GM12878 (cell line): Measurements from ENCODE around the gene CAMK2N2. TPM values are rescaled to one million over a fixed set of nuclear protein-coding genes. Genes with fewer than 3 reads are reported as not detected.

Source experiments
- ATAC-seq: fragments of 200-7000 bp; cut with Tn5 transposase; 3 replicates; pipeline ENCODE4 v1.9.1; 2020; ENCODE audit warnings: mild to moderate bottlenecking, moderate library complexity
- BruUV-seq: library from RNA; stranded (reverse); fragments of 400-500 nt; replicated peaks from 2 replicates; lab custom pipeline; 2021; lab: Mats Ljungman, UMichigan
- CTCF ChIA-PET: fragments of 300-600 bp; sonication (Branson Sonifier 250); formaldehyde crosslinking; extraction: SDS; loops from one replicate; lab custom pipeline; 2021; ENCODE audit warnings: inconsistent platforms; lab: Yijun Ruan, JAX
- POLR2A ChIA-PET: fragments of 350-600 bp; formaldehyde crosslinking; extraction: SDS; loops from one replicate; lab custom pipeline; 2021; ENCODE audit warnings: inconsistent platforms; lab: Charles Lee
- RAD21 ChIA-PET: fragments of 300-600 bp; sonication (Branson Sonifier 250); formaldehyde crosslinking; loops from one replicate; lab custom pipeline; 2023; ENCODE audit warnings: antibody characterized with exemption; ENCODE audit not compliant: unreplicated experiment; lab: Charles Lee
- SMC1A ChIA-PET: fragments of 300-600 bp; sonication (Branson Sonifier 250); formaldehyde crosslinking; loops from one replicate; lab custom pipeline; 2023; ENCODE audit not compliant: unreplicated experiment, uncharacterized antibody; lab: Charles Lee
- DNase-seq: peaks from one replicate; pipeline ENCODE4 v3.0.0-alpha.2; 2011; ENCODE audit warnings: low read depth, low spot score
- FAIRE-seq: peaks from 3 replicates; lab custom pipeline; 2011; peaks lifted over from hg19 to GRCh38; lab: Jason Lieb, UNC
- H2AFZ ChIP-seq: 2 replicates; pipeline ENCODE4 v1.6.0; 2011; ENCODE audit warnings: low read depth, low read length, control low read depth; ENCODE audit not compliant: control insufficient read depth
- H3K27ac ChIP-seq: 2 replicates; pipeline ENCODE4 v1.5.1; 2011; ENCODE audit warnings: control low read depth; ENCODE audit not compliant: control insufficient read depth, insufficient read depth
- H3K27me3 ChIP-seq, 2 experiments: replicated peaks in 1 of 2; 2 replicates each; pipeline versions ENCODE4 v1.6.0 to v1.6.1; 2011; ENCODE audit warnings: low read length in 1 of 2; ENCODE audit not compliant: control insufficient read depth in 2 of 2, insufficient read depth in 2 of 2
- H3K36me3 ChIP-seq, 2 experiments: 2 replicates each; pipeline ENCODE4 v1.5.1; 2011; ENCODE audit warnings: low read length in 1 of 2; ENCODE audit not compliant: control insufficient read depth in 2 of 2, insufficient read depth in 2 of 2
- H3K4me1 ChIP-seq: 2 replicates; pipeline ENCODE4 v1.6.1; 2011; ENCODE audit warnings: mild to moderate bottlenecking, low read length, moderate library complexity, mixed read lengths; ENCODE audit not compliant: control insufficient read depth, insufficient read depth
- H3K4me2 ChIP-seq: 2 replicates; pipeline ENCODE4 v1.6.0; 2011; ENCODE audit warnings: control low read depth; ENCODE audit not compliant: control insufficient read depth, insufficient read depth
- H3K4me3 ChIP-seq: fragments of 200-600 bp; sonication (generic); 2 replicates; pipeline ENCODE4 v1.5.1; 2016
- H3K79me2 ChIP-seq: 2 replicates; pipeline ENCODE4 v1.6.0; 2011; ENCODE audit warnings: low read length; ENCODE audit not compliant: control insufficient read depth, insufficient read depth
- H3K9ac ChIP-seq: 2 replicates; pipeline ENCODE4 v1.8.0; 2011; ENCODE audit warnings: low read length, control low read depth, mixed read lengths; ENCODE audit not compliant: control insufficient read depth, insufficient read depth
- H3K9me3 ChIP-seq: replicated peaks from 3 replicates; pipeline ENCODE4 v1.5.1; 2011; ENCODE audit warnings: mild to moderate bottlenecking, low read length; ENCODE audit not compliant: control insufficient read depth, insufficient read depth
- H4K20me1 ChIP-seq: 2 replicates; pipeline ENCODE4 v1.6.0; 2011; ENCODE audit not compliant: control insufficient read depth, insufficient read depth
- BRCA1 ChIP-seq: IDR thresholded peaks from 2 replicates; pipeline ENCODE4 v1.6.1; 2011; ENCODE audit warnings: low read depth, low read length, improper control_type of control experiment
- CREM ChIP-seq: IDR thresholded peaks from 2 replicates; pipeline ENCODE4 v1.6.1; 2014; ENCODE audit warnings: antibody characterized with exemption, low read depth
- FOXM1 ChIP-seq: IDR thresholded peaks from 2 replicates; pipeline ENCODE4 v1.6.1; 2012; ENCODE audit warnings: low read depth, mild to moderate bottlenecking, inconsistent platforms, low read length, moderate library complexity
- HCFC1 ChIP-seq: fragments of 150-350 bp; IDR thresholded peaks from 2 replicates; pipeline ENCODE4 v1.6.1; 2014; ENCODE audit warnings: low read length
- NRF1 ChIP-seq: conservative IDR thresholded peaks from 2 replicates; pipeline ENCODE4 v1.6.1; 2011; ENCODE audit warnings: mild to moderate bottlenecking, low read depth, low read length, improper control_type of control experiment
- POLR2A ChIP-seq: IDR thresholded peaks from 2 replicates; pipeline ENCODE4 v1.6.1; 2011; ENCODE audit warnings: low read depth, mild to moderate bottlenecking, low read length
- POLR2AphosphoS2 ChIP-seq: IDR thresholded peaks from 2 replicates; pipeline ENCODE4 v1.6.1; 2011; ENCODE audit warnings: low read depth, mild to moderate bottlenecking, low read length, improper control_type of control experiment, moderate library complexity
- POU2F2 ChIP-seq: IDR thresholded peaks from 3 replicates; pipeline ENCODE4 v1.6.1; 2011; ENCODE audit warnings: low read depth, mild to moderate bottlenecking, low read length, borderline replicate concordance
- RELB ChIP-seq: fragments of 450-650 bp; IDR thresholded peaks from 2 replicates; pipeline ENCODE4 v1.6.1; 2017; ENCODE audit warnings: low read depth, mild to moderate bottlenecking, moderate library complexity
- RFX5 ChIP-seq: IDR thresholded peaks from 2 replicates; pipeline ENCODE4 v1.6.1; 2011; ENCODE audit warnings: low read depth, low read length, improper control_type of control experiment
- SIX5 ChIP-seq: IDR thresholded peaks from 2 replicates; pipeline ENCODE4 v1.6.1; 2011; ENCODE audit warnings: mild to moderate bottlenecking, low read depth, low read length, moderate library complexity; ENCODE audit not compliant: severe bottlenecking
- TAF1 ChIP-seq: IDR thresholded peaks from 2 replicates; pipeline ENCODE4 v1.6.1; 2011; ENCODE audit warnings: mild to moderate bottlenecking, low read depth, low read length, borderline replicate concordance
- TCF3 ChIP-seq: IDR thresholded peaks from 2 replicates; pipeline ENCODE4 v1.6.1; 2012; ENCODE audit warnings: low read depth, mild to moderate bottlenecking, low read length, borderline replicate concordance; ENCODE audit not compliant: insufficient read depth
- WGBS: methylation state at CpG from one replicate; pipeline ENCODE4 v1.1.6; 2016; ENCODE audit warnings: low lambda C conversion rate; ENCODE audit not compliant: insufficient replicate concordance, insufficient coverage; ENCODE audit errors: missing lambda C conversion rate; 5-methylcytosine and 5-hydroxymethylcytosine counted together
- in situ Hi-C: fragments of 300-500 bp; cut with MboI; formaldehyde crosslinking; loops from 9 replicates; pipeline ENCODE4 v1.14.3; 2018; ENCODE audit warnings: mixed read lengths
- intact Hi-C: fragments of 100-400 bp; cut with micrococcal nuclease; formaldehyde crosslinking; loops from one replicate; pipeline ENCODE4 v1.14.2; 2022; ENCODE audit not compliant: unreplicated experiment
- polyA plus RNA-seq, 11 experiments: library from polyadenylated mRNA; depleted of rRNA in 4 of 11; unstranded in 6 of 11; stranded (reverse) in 5 of 11; fragments of >200 nt; fragmentation: Nextera tagmentation in 4 of 11; fragmentation: Illumina TruSeq in 1 of 11; extraction: Ambion mirVana in 4 of 11; extraction: Trizol in 1 of 11; gene quantifications; 1 replicate in 1 of 11; 2 replicates in 10 of 11; pipeline versions ENCODE4 v1.2.1 to v1.2.3, GENCODE V29; 2011 to 2016; ENCODE audit warnings: inconsistent platforms in 2 of 11, missing spikeins in 2 of 11, low read depth in 1 of 11
- total RNA-seq, 4 experiments: library from RNA; depleted of rRNA in 3 of 4; stranded (reverse); fragments of >200 nt in 3 of 4; fragmentation: Illumina TruSeq in 1 of 4; extraction: Trizol in 1 of 4; gene quantifications; 2 replicates each; pipeline versions ENCODE4 v1.2.1 to v1.2.3, GENCODE V29; 2013 to 2021
- TF ChIP-seq, protein P1 (sequence below): fragments of 450-650 bp; conservative IDR thresholded peaks from 2 replicates; pipeline ENCODE4 v1.6.1; 2017; ENCODE audit warnings: mild to moderate bottlenecking, moderate library complexity

Gene CAMK2N2
- total and polyA plus RNA-seq, 10 of the 15 experiments (the other 5 are each of a cell fraction or from before 2014, with no cell fraction given) = 0.06 to 1.4 (median 0.45) TPM; not detected in 1

DNA sequence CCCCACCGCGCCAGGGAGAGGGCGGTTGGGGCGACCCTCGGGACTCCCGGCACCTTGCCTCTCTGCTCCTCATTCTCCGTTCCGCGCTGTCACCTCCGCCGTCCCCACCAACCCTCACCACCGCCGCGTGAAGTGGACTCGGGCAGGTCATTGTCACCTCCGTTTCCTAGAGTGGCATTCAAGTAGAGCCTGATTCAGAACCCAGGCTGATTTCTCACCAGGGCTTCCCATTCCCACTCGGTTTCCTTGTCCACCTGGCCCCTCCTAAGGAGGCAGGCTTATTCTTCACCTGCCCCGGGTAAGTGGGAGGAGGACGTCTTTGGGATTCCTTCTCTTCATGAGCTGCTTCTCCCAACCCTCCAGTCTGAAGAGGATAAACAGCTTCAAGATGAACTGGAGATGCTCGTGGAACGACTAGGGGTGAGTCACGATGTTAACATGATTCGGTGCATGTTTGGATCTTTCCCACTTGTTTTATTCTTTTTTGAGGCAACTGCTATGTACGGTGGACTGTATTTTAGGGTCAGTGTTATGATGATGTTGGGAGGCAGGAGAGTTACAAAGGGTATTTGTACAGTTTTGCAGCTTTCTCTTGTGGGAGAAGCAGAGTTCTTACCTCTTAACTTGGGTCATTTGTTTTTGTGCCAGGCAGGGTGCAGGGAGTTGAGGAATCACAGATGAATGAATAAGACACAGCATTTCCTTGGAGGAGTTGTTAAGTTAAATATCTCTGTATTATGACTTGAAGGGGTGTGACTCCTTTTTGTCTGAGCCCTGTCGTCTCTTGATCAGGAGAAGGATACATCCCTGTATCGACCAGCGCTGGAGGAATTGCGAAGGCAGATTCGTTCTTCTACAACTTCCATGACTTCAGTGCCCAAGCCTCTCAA, 38.4 kb upstream of the CAMK2N2 start (continued):
- TF ChIP-seq RELB = no peak

DNA sequence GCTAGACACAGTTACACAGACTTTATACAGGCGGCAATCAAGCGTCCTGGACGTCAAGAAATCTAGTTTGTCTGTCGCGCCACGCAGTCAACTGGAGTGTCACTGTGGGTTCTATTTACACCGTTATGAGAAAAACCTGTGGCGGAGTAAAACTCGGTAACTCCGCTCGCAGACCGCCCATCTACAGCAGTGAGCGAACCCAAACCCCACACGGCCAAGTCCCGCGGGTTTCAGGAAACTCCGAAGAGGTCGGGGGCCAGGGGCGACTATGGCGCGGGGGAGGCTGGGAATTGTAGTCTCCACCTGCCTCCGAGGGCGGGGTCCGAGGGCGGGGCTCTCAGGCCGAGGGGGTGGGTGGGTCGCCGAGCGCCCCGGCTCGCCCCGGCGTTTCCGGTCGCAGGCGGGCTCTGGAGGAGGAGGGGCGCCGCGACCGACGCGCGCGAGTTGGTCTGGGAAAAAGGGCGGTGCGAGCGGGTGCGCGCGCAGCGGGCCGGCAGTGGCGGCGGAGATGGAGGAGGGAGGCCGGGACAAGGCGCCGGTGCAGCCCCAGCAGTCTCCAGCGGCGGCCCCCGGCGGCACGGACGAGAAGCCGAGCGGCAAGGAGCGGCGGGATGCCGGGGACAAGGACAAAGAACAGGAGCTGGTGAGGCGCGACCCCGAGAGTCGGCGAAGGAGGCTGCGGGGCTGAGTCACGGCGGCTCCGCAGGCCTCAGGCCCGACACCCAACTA, 37.6 kb upstream of the CAMK2N2 start, which contains the start of gene PSMD2:
PSMD2 (plus strand) TSS at position 483 of the 729 bp plus-strand sequence; CDS start at position 509, 26 bp downstream.
- peak; percentile 98 for FAIRE-seq
- peak; percentile 73 for DNase-seq
- H3K4me1 ChIP-seq = peaks cover 3% of the 10 kb centered on the region
- peak within 1 kb of the TSS; percentile 91 for H3K9ac ChIP-seq
- ChIA-PET RAD21 (no interaction called here), POLR2A (interaction anchor here (0.6 to 1.5 kb wide), 4 partner anchors 13 to 113 kb away, joined by 3 to 6 read pairs (median 3); partner anchors contain the start of genes ABCF3 and FAM131A), CTCF (no interaction called here), SMC1A (interaction anchor here (0.6 kb wide), 1 partner anchor 481 kb away, joined by 3 read pairs; no protein-coding TSS in a partner anchor)
- peak within 1 kb of the TSS; percentile 99 for H2AFZ ChIP-seq
- ATAC-seq = peak; percentile 98
- no peaks in the 10 kb centered on the region for H3K9me3 ChIP-seq
- H3K27ac ChIP-seq = peak within 1 kb of the TSS; percentile 66
- WGBS = under 1% methylated on average over 56 of the region's 78 CpGs
- H3K36me3 ChIP-seq = peaks cover 13 to 15% of the 10 kb centered on the region in 2 experiments; a peak in 3 of 4 replicates
- peak within 1 kb of the TSS; percentile 96 for H3K4me2 ChIP-seq
- peaks cover 20% of the 10 kb centered on the region for H3K79me2 ChIP-seq
- H4K20me1 ChIP-seq = no peaks in the 10 kb centered on the region
- intact Hi-C loops (loop anchor here (2.0 to 5.0 kb wide), 3 partner anchors 16 to 124 kb away; partner anchors contain the start of genes AP2M1 and EIF4G1), in situ Hi-C loops (no loop called here)
- peak within 1 kb of the TSS; percentile 88 for H3K4me3 ChIP-seq
- no peaks in the 10 kb centered on the region for H3K27me3 ChIP-seq
- no TSS peak for BruUV-seq
- TF ChIP-seq TCF3 (no peak), POU2F2 (no peak), HCFC1 (peak; percentile 89), FOXM1 (no peak), POLR2AphosphoS2 (peak; percentile 58; the same call in 1 of the 2 replicates), POLR2A (peak; percentile 88), CREM (0 out of 2 replicates have a peak, but pooled peaks have one; percentile 29), SIX5 (peak; percentile 84), RFX5 (no peak), BRCA1 (peak; percentile 77), TAF1 (peak; percentile 49), NRF1 (peak; percentile 45; the same call in 1 of the 2 replicates), RELB (0 out of 2 replicates have a peak, but pooled peaks have one; percentile 8)
- TF ChIP-seq, protein P1, sequence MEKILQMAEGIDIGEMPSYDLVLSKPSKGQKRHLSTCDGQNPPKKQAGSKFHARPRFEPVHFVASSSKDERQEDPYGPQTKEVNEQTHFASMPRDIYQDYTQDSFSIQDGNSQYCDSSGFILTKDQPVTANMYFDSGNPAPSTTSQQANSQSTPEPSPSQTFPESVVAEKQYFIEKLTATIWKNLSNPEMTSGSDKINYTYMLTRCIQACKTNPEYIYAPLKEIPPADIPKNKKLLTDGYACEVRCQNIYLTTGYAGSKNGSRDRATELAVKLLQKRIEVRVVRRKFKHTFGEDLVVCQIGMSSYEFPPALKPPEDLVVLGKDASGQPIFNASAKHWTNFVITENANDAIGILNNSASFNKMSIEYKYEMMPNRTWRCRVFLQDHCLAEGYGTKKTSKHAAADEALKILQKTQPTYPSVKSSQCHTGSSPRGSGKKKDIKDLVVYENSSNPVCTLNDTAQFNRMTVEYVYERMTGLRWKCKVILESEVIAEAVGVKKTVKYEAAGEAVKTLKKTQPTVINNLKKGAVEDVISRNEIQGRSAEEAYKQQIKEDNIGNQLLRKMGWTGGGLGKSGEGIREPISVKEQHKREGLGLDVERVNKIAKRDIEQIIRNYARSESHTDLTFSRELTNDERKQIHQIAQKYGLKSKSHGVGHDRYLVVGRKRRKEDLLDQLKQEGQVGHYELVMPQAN = peak; percentile 89
